Measurements from ENCODE around the gene GPX4.

Gene GPX4

GRCh38 chr19:1149259-1150045, 45.7 kb downstream of the GPX4 start:
- DNase-seq (ENCODE audit: low read depth) = no peak

GRCh38 chr19:1150333-1151036, 46.7 kb downstream of the GPX4 start:
- no peak for DNase-seq (ENCODE audit: low read depth)

GRCh38 chr19:1151037-1151724, 47.4 kb downstream of the GPX4 start:
- no peak for DNase-seq (ENCODE audit: low read depth)

DNA sequence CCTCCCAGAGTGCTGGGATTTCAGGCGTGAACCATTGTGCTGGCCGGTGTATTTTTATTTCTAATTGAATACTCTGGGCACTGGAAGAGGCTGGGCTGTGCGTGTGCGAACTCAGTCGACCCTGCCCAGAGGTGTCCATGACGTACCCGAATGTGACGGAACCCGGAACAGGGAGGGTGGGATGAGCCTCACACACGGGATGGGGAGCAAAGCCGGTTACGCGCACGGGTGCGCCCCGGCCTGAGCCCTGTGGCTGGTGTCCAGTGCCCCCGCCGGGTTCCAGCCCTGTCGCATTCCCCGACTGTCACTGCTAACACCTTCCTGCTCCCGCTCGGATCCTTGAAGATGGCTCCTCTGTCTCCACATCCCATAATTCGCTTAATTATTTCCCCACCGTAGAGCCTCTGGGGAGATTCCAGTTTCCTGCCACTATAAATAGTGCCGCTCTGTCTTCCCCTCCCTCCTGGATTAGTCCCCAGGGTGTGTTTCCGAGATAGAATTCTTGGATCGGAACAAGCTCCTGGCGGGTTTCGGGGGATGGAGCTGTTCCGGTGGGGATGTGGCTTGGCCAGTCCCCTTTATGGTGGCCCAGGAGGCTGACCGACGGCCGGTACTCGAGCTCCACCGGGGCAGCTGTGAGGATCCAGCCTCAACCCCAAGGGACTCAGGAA, 48.3 kb downstream of the GPX4 start:
- peak; percentile 51 for DNase-seq (ENCODE audit: low read depth)

- DNase-seq (ENCODE audit: low read depth) = no peak
These were observed 50.3 kb downstream of the GPX4 start for GRCh38 chr19:1153891-1154730.

GRCh38 chr19:1154731-1155351, 51.0 kb downstream of the GPX4 start:
- DNase-seq (ENCODE audit: low read depth) = peak; percentile 93

DNA sequence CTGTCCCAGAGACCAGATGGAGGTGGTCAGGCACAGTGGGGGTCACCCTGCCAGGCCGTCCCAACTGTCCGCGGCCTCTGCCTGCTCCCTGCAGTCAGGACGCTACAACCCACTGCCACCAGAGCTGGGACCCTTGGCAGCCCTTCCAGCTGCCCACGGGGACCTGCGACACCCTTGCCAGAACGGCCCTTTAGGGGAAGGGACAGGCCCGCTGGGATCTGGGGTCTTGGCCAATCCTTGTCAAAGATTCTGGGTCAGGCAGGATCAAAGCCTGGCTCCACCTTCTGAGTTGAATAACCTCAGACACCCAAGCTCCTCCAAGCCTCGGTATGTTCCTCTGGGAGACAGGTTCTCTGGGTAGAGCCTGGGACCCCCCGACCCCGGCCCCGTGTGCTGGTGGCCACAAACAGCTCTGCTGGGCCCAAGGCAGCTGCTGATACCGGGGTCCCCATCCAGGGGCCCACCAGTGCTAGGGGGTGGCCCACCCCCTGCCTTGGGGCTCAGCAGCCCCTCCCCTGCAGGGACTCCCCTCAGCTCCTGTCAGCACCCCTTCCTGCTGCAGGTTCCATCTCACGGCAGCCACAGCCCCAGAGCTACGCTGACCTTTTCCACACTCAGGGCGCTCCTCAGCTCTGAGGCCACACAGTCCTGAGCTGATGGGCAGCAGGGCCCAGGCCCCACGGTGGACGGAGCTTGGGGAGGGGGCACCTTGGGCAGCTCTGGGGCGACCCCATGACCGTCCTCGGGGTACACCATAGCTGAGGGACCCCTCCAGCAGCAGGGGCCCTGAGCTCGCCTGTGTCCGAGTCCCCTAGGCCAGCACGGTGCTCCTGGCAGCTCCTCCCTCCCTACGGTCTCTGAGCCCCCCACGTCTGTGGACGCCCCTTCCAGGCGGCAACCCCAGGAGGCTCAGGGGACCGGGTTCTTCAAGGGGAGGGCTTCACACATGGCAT, 51.8 kb downstream of the GPX4 start:
- peak; percentile 36 for DNase-seq (ENCODE audit: low read depth)

Measured in fibroblast of gingiva (primary cell).